Stimulated activated CD4-positive, alpha-beta T cell treated with anti-CD3 and anti-CD28 coated beads, TNF-alpha, amount 100 ng/mL, for 4 hours (primary cell): ENCODE results near the gene PKD2.
"Not testable (repeated sequence)": the region's sequence is repeated elsewhere in the genome, so short reads cannot be mapped to it uniquely, and the experiment has no call there.

Experiments used
- DNase-seq, 3 experiments: peaks; one replicate each; pipeline ENCODE4 v3.0.0-alpha.2; 2020; ENCODE audit warnings: low read depth in 3 of 3

PKD2 gene

GRCh38 chr4:88115587-88115986, 108.2 kb downstream of the PKD2 start:
- DNase-seq: no peak

GRCh38 chr4:88119943-88120342, 112.5 kb downstream of the PKD2 start:
- no peak for DNase-seq

GRCh38 chr4:88122260-88122659, 114.8 kb downstream of the PKD2 start:
- not testable (repeated sequence) for DNase-seq
